Renal cortex interstitium (tissue), 11 donors: ENCODE results near the gene ERP44. TPM values are rescaled to one million over a fixed set of nuclear protein-coding genes. Genes with fewer than 3 reads are reported as not detected.
"Not testable (repeated sequence)": the region's sequence is repeated elsewhere in the genome, so short reads cannot be mapped to it uniquely, and the experiment has no call there.

Source experiments
- DNase-seq, 11 donors: peaks; one replicate each; pipeline ENCODE4 v3.0.0-alpha.2; 2013; ENCODE audit warnings: low read depth in 9 of 11, low spot score in 4 of 11; ENCODE audit errors: extremely low read depth in 1 of 11
- polyA plus RNA-seq, 3 donors: library from polyadenylated mRNA; unstranded; fragments of 120-200 nt; gene quantifications; one replicate each; pipeline ENCODE4 v1.2.1, GENCODE V29; 2013; ENCODE audit not compliant: insufficient read length in 3 of 3

The ERP44 gene
- polyA plus RNA-seq, 3 donors: 33.8 to 40.7 (median 35.4) TPM

DNA sequence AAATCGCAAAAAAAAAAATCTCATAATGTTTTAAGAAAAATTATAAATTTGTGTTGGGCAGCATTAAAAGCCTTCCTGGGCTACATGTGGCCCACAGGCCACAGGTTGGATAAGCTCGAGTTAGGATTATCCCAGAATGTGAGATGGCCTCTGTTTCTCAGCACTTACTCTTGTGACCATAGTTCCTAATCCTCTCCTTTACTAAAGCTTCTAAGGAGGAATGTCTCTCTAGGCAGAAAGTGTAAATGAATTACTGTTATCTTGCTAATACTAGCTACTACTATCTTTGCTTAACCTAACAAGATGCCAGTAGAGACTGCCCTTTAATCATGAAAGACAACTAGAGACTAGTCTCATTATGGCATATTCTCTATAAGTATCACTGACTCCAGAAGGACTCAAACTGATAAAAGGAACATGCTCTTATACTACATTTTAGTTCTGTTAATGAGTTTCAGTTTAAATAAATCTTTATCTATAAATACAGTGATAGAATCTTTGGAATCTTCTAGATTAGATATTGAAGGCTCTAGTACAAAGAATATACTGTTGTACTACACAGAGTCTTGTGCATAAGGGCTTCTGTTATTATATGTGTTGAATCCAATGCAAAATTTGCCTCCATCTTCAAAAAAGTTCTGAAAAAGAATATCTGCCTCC, 14.0 kb upstream of the ERP44 start:
- no peak for DNase-seq

DNA sequence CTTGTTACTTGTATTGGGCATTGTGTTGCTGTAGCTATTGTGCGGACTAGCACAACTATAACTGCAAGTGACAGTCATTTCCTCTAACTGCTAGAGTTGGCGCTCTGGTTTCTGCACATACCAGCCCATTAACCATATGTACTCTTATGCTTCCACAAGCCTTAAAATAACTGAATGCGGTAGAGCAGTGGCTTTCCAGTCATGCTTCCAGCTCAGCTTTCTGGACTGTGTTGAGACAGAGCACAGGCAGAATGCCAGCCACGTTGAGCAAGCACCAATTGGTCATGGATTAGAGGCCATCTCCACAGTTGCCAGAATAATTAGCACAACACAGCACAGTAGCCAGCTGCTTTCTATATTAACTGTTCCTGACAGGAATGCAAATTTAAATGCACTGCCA, 12.4 kb upstream of the ERP44 start:
- peak in 1 of 11 donors; percentile 8 for DNase-seq

GRCh38 chr9:100108559-100108958, 9.8 kb upstream of the ERP44 start:
- no peak for DNase-seq

DNA sequence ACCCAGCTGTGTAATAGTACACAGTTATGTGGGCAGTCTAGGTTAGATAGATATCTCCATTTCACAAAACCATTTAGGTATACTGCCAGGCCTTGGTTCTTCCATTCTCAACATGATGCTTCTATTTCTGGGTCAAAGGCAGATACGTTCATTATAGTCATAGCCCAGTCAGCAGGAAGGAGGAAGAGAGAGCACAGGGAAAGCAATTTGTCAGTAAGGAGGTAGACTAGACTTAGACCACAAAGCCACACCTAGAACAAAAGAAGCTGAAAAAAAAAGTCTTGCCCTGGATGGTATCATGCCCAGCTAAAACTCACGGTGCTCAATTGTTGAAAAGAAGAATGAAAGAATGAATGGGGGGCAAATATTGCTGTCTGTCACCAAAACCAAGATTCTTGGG, 7.8 kb upstream of the ERP44 start:
- no peak for DNase-seq

- no peak for DNase-seq
These were observed 7.1 kb upstream of the ERP44 start for GRCh38 chr9:100105861-100106260.

- DNase-seq: no peak
These were observed 5.5 kb upstream of the ERP44 start for GRCh38 chr9:100104314-100104713.

GRCh38 chr9:100101608-100102007, 2.8 kb upstream of the ERP44 start:
- DNase-seq: no peak

- DNase-seq: no peak
These were observed 1.4 kb upstream of the ERP44 start for GRCh38 chr9:100100146-100100667.

DNA sequence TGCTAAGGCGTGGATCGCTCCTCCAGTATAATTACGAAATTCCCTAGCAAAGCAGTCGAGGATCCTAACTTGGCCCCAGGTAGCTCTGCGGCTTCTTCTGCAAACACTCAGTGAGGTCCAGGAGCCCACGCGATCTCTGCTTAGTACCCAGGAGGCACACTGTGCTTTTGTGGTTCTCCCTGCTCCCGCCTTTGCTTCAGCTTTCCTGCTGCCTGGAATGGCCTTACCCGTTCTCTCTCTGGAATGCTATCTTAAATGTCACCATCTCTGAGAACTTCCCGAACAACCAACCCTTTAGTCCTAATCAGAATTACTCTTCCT, 882 bp upstream of the ERP44 start:
- DNase-seq: peak in 2 of 11 donors; percentile 10 to 17

GRCh38 chr9:100098046-100098886, 534 bp downstream of the ERP44 start:
- DNase-seq: peak; percentile 8 to 35 (median 22)

GRCh38 chr9:100096378-100096916, 2.4 kb downstream of the ERP44 start:
- no peak for DNase-seq

DNA sequence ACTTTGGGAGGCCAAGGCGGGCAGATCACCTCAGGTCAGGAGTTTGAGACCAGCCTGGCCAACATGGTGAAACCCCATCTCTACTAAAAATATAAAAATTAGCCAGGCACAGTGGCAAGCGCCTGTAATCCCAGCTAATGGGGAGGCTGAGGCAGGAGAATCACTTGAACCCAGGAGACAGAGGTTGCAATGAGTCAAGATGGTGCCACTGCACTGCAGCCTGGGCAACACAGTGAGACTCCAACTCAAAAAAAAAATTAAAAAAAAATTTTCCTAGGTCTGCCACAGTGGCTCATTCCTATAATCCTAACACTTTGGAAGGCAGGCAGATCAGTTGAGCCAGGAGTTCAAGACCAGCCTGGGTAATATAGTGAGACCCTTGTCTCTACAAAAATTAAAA, 4.4 kb downstream of the ERP44 start:
- DNase-seq: not testable (repeated sequence)

DNA sequence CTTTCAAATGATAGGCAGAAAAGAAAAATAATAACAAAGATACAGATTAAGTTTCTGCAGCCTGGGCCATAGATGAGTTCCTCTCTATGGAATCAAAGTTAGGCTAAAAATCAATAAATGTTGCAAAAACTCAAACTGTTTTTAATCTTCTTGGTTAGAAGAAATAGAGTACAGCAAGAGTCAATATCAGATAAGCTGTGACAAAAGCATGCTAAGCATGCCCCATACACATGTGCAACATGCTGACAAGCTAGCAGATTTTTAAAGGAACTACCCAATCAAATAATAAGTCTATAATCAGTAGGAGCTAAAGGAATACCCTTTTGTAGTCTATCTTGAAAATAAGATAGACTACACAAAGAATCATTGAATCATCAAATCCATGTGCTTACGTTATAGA, 6.7 kb downstream of the ERP44 start:
- no peak for DNase-seq

DNA sequence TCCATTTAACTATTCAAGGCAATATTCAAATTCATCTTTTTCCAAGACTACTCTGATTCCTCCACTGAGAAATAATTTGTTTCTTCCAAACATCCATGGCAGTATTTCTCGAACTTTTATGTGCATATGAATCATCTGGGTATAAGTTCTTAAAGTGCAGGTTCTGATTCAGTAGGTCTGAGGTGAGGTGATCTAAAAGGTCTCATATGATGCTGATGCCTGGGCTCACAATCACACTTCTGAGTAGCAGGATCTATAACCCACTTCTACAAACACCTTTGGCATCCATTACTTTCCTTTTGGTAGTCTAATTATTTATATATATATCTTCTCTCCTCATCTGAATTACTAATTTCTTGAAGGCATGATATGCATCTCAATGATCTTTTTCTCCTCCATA, 7.2 kb downstream of the ERP44 start:
- DNase-seq: no peak

DNA sequence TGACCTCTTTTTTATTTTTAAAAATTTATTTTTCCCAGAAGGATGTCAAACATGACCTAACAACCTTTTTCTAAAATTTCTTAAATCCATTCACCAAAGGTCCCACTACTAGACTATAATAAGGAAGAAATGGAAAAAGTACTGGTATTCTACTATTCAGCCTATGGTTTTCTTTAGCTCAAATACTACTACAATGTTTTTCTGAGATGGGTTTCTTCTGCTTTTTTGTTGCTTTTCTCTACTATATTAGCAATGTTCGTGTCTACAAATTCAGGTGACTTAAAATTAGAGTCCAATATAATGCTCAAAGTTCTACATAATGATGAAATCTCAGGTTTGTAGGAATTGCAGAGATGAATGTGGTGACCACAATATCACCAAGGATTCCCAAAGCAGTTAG, 7.9 kb downstream of the ERP44 start:
- no peak for DNase-seq

DNA sequence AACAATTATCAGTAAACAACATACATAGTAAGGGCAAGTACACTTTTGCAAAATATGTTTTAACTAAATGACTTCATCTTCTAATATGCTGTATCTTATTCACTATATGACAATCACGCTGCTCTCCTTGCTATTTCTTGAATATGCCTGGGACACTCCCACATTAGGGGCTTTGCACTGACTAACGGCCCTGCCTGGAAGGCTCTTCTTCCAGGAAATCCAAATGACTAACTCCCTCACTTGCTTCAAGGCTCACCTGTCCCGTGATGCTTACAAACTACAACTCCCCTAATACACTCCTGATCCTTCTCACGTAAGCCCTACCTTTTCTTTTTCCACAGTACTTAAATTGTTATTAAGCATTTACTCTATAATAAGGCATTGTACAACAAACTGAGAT, 10.6 kb downstream of the ERP44 start:
- no peak for DNase-seq

GRCh38 chr9:100087218-100087617, 11.6 kb downstream of the ERP44 start:
- no peak for DNase-seq

DNA sequence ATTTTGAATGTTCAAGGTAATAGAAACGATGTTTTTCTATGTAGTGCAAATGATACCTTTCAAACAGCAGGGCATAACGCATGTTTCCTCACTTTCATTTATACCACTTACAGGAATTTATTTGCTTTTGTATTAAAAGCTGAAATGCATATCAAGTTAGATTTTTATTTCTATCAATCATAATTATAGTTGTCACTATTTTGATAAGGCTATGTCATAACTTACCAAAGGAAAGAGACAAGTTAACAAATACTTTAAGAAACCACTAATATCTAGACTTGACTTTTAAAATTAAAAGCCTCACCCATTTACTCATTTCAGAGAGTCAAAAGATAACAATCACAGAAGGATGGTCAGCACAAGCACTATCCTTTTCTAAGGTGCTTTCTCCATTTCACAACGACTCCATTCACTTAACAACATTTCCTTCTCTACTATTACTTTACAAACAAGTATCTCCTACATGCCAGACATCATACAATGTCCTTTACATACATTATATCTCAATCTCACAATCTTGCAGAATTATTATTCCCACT, 12.6 kb downstream of the ERP44 start:
- no peak for DNase-seq

- no peak for DNase-seq
These were observed 14.1 kb downstream of the ERP44 start for GRCh38 chr9:100084734-100085133.

DNA sequence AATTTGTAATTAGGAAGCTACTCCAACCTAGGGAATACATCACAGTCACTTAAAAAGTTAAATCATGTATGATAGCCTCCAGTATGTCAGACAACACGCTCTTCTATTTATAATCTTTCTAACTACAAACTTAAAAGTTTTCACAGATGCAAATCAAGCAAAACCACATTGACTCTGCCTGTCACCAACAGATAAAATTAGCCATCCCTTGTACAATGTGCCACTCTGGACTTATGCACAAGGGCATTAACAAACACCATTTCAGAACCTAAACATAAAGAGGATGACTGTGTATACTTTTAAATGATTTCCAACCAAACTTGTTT, 14.7 kb downstream of the ERP44 start:
- DNase-seq: no peak
